ENCODE results near the gene STK4. TPM values are rescaled to one million over a fixed set of nuclear protein-coding genes. Genes with fewer than 3 reads are reported as not detected.

The STK4 gene
- total and polyA plus RNA-seq, 2 of the 8 experiments (the other 6 are each of a cell fraction or from before 2014, with no cell fraction given) = 12.0 to 34.3 TPM

- no peak for TF ChIP-seq CREB1 (IDR thresholded peaks at IDR 0.05)
- no peak for TF ChIP-seq USF2 (IDR thresholded peaks at IDR 0.05; ENCODE audit: low read length)
- TF ChIP-seq CHD2 (IDR thresholded peaks at IDR 0.05; ENCODE audit: low read length) = no peak
- TF ChIP-seq YY1 (IDR thresholded peaks at IDR 0.05; ENCODE audit: low read depth, low read length) = no peak
- TF ChIP-seq HDAC2 (IDR thresholded peaks at IDR 0.05; ENCODE audit: borderline replicate concordance in 1 of 2, low read depth in 2 of 2, low read length in 2 of 2) = no peak
- TF ChIP-seq SAP30 (IDR thresholded peaks at IDR 0.05; ENCODE audit: insufficient read depth, insufficient replicate concordance, low read length) = no peak
Observed at GRCh38 chr20:45053430-45054351, 87.4 kb downstream of the STK4 start (continued).

All from H1 (cell line).